Lung (tissue), 12 donors: ENCODE measurements around the gene PDE8A. TPM values are rescaled to one million over a fixed set of nuclear protein-coding genes. Genes with fewer than 3 reads are reported as not detected.

Source experiments
- ATAC-seq: fragments of 200-7000 bp; cut with Tn5 transposase; one replicate; pipeline ENCODE4 v1.9.1; 2020; ENCODE audit warnings: moderate number of reproducible peaks; ENCODE audit not compliant: insufficient read depth, low FRiP score
- DNase-seq, 3 donors: peaks; one replicate each; pipeline ENCODE4 v3.0.0-alpha.2; 2013 to 2017
- H3K27ac ChIP-seq, 2 donors: one replicate each; pipeline ENCODE4 v1.5.1; 2013; ENCODE audit warnings: mild to moderate bottlenecking in 2 of 2, moderate library complexity in 2 of 2, control low read depth in 1 of 2, inconsistent platforms in 1 of 2, low read depth in 1 of 2, low read length in 1 of 2
- H3K27me3 ChIP-seq, 3 donors: one replicate each; pipeline ENCODE4 v1.5.1; 2013; ENCODE audit warnings: low read length in 2 of 3; ENCODE audit not compliant: control insufficient read depth in 3 of 3, insufficient read depth in 3 of 3
- H3K36me3 ChIP-seq, 4 donors: one replicate each; pipeline ENCODE4 v1.5.1; 2013; ENCODE audit warnings: low read length in 4 of 4, mild to moderate bottlenecking in 1 of 4, moderate library complexity in 1 of 4; ENCODE audit not compliant: control insufficient read depth in 4 of 4, insufficient read depth in 4 of 4
- H3K4me1 ChIP-seq, 5 donors: one replicate each; pipeline ENCODE4 v1.5.1; 2013; ENCODE audit warnings: low read length in 5 of 5, mild to moderate bottlenecking in 2 of 5, moderate library complexity in 1 of 5; ENCODE audit not compliant: control insufficient read depth in 5 of 5, insufficient read depth in 5 of 5
- H3K4me3 ChIP-seq: one replicate; pipeline ENCODE4 v1.5.1; 2013; ENCODE audit warnings: mild to moderate bottlenecking, control low read depth, moderate library complexity
- H3K9ac ChIP-seq, 2 donors: one replicate each; pipeline ENCODE4 v1.5.1; 2013; ENCODE audit warnings: low read length in 2 of 2, control low read depth in 1 of 2; ENCODE audit not compliant: insufficient read depth in 1 of 2
- H3K9me3 ChIP-seq, 4 donors: one replicate each; pipeline ENCODE4 v1.5.1; 2013; ENCODE audit warnings: low read length in 3 of 4, mild to moderate bottlenecking in 1 of 4, moderate library complexity in 1 of 4; ENCODE audit not compliant: control insufficient read depth in 4 of 4, insufficient read depth in 3 of 4
- WGBS, 2 donors: extraction: QIAGEN DNeasy Blood & Tissue Kit; methylation state at CpG; one replicate each; pipeline ENCODE4 v1.1.7; 2013; 5-methylcytosine and 5-hydroxymethylcytosine counted together
- polyA plus RNA-seq, 2 donors: library from polyadenylated mRNA; stranded (reverse); fragments of 200-250 nt; gene quantifications; one replicate each; pipeline ENCODE4 v1.2.1, GENCODE V29; 2013
- total RNA-seq, 2 donors: library from RNA; depleted of rRNA in 1 of 2; stranded (reverse); fragments of >200 nt in 1 of 2; gene quantifications; one replicate each; pipeline ENCODE4 v1.2.1, GENCODE V29; 2014 to 2021
- TF ChIP-seq, protein P1 (sequence below): IDR thresholded peaks from 2 replicates; pipeline ENCODE4 v1.5.1; 2012; ENCODE audit warnings: mild to moderate bottlenecking; ENCODE audit errors: control extremely low read depth, extremely low read depth
- donor health status: control.
- donor health status: control.
- donor health status: Bipolar disorder and iron deficiency.
- donor health status: healthy.
- donor health status: DM: yes; HTN: yes; CAD: no.

Gene PDE8A
- total and polyA plus RNA-seq, 4 donors: 13.7 to 87.7 (median 33.5) TPM

DNA sequence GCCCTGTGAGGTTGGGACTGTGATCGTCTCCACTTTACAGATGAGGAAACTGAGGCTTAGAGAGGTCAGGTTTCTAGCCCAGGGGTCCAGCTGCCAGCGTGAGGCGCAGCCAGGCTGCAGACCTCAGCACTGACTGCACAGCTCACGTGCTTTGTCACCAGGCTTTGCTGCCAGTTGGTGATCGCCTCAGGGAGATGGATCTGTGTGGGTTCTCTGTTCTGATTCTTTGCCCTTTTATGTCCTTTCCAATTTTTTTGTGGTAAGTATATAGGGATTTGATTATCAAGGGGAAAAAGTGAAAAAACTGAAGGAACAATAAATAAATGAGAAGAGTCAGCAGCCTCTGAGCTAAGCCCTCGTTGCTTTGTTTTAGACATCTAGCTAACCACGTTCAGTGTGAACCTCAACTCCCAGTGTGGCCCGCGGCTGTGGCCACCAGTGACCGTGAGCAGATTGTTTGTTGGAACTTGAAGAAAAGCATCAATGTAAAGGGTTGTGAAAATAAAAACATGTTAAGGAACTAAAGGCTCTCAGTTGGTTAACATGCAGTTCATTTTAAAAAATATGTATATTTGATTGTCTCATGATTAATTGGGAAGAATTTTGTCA, 117.6 kb downstream of the PDE8A start:
- no peak overlapping the region for H3K4me3 ChIP-seq
- DNase-seq (no peak), ATAC-seq (no peak)
- 87 to 95% methylated on average over 10 of the region's 10 CpGs for WGBS, 2 donors
- H3K9ac ChIP-seq: no peak overlapping the region
- TF ChIP-seq, protein P1, sequence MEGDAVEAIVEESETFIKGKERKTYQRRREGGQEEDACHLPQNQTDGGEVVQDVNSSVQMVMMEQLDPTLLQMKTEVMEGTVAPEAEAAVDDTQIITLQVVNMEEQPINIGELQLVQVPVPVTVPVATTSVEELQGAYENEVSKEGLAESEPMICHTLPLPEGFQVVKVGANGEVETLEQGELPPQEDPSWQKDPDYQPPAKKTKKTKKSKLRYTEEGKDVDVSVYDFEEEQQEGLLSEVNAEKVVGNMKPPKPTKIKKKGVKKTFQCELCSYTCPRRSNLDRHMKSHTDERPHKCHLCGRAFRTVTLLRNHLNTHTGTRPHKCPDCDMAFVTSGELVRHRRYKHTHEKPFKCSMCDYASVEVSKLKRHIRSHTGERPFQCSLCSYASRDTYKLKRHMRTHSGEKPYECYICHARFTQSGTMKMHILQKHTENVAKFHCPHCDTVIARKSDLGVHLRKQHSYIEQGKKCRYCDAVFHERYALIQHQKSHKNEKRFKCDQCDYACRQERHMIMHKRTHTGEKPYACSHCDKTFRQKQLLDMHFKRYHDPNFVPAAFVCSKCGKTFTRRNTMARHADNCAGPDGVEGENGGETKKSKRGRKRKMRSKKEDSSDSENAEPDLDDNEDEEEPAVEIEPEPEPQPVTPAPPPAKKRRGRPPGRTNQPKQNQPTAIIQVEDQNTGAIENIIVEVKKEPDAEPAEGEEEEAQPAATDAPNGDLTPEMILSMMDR: no peak
- peaks cover 0 to 6% (median 0%) of the 10 kb centered on the region in 5 donors for H3K4me1 ChIP-seq
- H3K27me3 ChIP-seq: no peaks in the 10 kb centered on the region
- H3K9me3 ChIP-seq: no peaks in the 10 kb centered on the region
- peaks cover 0 to 9% (median 6%) of the 10 kb centered on the region in 4 donors for H3K36me3 ChIP-seq
- H3K27ac ChIP-seq: no peak overlapping the region

DNA sequence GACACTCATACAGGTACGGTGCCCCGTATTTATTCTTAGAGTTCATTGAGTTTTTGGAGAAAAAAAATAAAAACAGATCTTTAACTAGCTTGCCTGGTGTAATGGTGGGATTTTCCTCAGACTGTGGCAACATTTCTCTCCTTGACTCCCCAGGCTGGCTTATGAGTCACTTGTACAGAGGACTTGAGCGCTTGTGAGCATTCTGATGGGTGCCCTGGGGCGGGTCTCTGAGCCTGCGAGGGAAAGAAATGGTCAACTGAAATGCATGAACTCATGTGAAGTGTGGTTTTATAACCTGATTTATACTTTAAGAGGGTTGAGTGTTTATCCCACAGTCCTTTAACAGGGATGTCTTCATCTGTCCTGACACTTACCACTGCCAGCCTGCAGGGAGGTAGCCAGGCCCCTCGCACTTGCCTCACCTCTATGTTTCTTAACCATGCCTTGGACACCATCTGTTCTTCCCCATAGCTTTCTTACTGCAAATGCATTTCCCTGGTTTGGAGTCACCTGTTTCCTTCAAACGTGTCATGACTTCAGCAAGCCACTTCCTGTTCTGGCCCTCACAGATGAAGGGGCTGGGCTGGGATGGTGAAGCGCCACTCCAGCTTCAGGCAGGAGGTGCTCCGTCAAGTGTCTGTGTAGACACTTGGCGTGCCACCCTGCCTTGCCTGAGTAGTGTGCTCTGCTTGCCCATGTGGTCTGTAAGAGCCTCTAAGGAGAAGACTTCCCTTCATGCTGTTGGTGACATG, 118.7 kb downstream of the PDE8A start:
- Histone ChIP-seq H3K27ac (peak overlapping the region in 1 of 2 donors; percentile 48), H3K4me3 (no peak overlapping the region), H3K27me3 (no peaks in the 10 kb centered on the region), H3K36me3 (peaks cover 0 to 9% (median 4%) of the 10 kb centered on the region in 4 donors), H3K9ac (no peak overlapping the region), H3K4me1 (peaks cover 0 to 6% (median 0%) of the 10 kb centered on the region in 5 donors), H3K9me3 (no peaks in the 10 kb centered on the region)
- peak; percentile 17 to 75 (median 70) for DNase-seq
- TF ChIP-seq, protein P1: no peak
- ATAC-seq: peak; percentile 82
- WGBS, 2 donors: 65 to 66% methylated on average over 10 of the region's 10 CpGs

DNA sequence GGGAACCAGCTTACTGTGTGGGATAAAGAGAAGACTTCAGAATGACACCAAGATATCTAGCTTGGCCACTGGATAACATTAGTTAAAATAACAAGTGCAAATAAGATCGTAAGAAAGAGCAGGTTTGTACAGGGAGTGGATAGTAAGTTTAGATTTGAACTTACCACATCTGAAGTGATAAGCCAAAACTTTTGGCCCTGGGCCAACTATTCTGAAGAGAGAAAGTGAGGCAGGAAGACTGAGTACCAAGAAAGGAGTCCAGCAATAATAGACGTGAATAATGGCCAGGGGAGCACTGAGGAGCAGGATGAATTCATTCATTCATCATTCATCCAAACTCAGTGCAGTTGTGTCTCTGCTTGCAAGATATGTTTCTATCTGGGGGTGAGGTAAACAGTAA, 122.9 kb downstream of the PDE8A start:
- DNase-seq: no peak
- Histone ChIP-seq H3K9ac (no peak overlapping the region), H3K4me3 (no peak overlapping the region), H3K4me1 (no peaks in the 10 kb centered on the region), H3K27me3 (no peaks in the 10 kb centered on the region), H3K27ac (no peak overlapping the region), H3K9me3 (peaks cover 0 to 1% (median 0%) of the 10 kb centered on the region in 4 donors), H3K36me3 (peaks cover 0 to 9% (median 3%) of the 10 kb centered on the region in 4 donors)
- TF ChIP-seq, protein P1: no peak
- WGBS, 2 donors: 76 to 80% methylated on average over 2 of the region's 2 CpGs
- ATAC-seq: no peak
